ENCODE measurements around the gene GLOD5.

The GLOD5 gene

GRCh38 chrX:48761674-48762471, at the start of gene GLOD5:
GLOD5 (plus strand) TSS chrX:48761747; CDS start chrX:48761791, 44 bp downstream.
- TF ChIP-seq CTCF (IDR thresholded peaks at IDR 0.05): no peak

DNA sequence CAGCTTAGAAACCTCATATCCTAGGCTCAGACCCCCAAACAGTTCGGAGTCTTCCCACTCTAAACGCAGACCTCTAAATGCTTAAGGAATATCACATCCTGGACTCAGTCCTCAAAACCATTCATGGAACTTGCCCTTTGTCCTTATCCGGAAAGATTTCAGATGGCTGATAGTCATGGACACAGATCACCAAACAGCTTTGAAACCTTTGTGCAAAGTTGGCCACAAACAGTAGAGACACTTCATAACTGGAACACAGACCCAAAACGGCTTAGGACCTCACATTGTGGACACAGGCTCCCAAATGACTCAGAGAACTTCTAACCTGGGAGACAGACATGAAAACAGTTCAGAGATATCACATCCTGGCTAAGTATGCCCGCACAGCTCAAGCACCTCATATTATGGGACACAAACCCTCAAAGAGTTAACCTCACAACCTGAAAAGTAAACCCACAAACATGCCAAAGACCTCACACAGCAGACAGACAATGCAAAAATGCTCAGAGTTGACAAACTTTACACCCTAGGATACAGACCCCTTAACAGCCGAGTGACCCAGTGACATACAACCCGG, 49.5 kb upstream of the GLOD5 start:
- H3K27ac ChIP-seq: no peak overlapping the region
- TF ChIP-seq CTCF (IDR thresholded peaks at IDR 0.05): no peak
- H3K36me3 ChIP-seq: no peaks in the 10 kb centered on the region
- no peaks in the 10 kb centered on the region for H3K27me3 ChIP-seq
- no peaks in the 10 kb centered on the region for H3K9me3 ChIP-seq
- no peak overlapping the region for H3K4me3 ChIP-seq (ENCODE audit: low read depth in 1 of 2, low read length in 1 of 2)
- no peaks in the 10 kb centered on the region for H3K4me1 ChIP-seq (ENCODE audit: control insufficient read depth in 1 of 2, insufficient read depth in 1 of 2, low read depth in 1 of 2, low read length in 1 of 2)

More at GRCh38 chrX:48761674-48762471, at the start of gene GLOD5:
- H3K4me1 ChIP-seq (ENCODE audit: control insufficient read depth in 1 of 2, insufficient read depth in 1 of 2, low read depth in 1 of 2, low read length in 1 of 2): no peaks in the 10 kb centered on the region
- H3K9me3 ChIP-seq: no peaks in the 10 kb centered on the region
- no peak within 1 kb of the TSS for H3K4me3 ChIP-seq (ENCODE audit: low read depth in 1 of 2, low read length in 1 of 2)
- no peaks in the 10 kb centered on the region for H3K27me3 ChIP-seq
- no peak within 1 kb of the TSS for H3K27ac ChIP-seq
- no peaks in the 10 kb centered on the region for H3K36me3 ChIP-seq

DNA sequence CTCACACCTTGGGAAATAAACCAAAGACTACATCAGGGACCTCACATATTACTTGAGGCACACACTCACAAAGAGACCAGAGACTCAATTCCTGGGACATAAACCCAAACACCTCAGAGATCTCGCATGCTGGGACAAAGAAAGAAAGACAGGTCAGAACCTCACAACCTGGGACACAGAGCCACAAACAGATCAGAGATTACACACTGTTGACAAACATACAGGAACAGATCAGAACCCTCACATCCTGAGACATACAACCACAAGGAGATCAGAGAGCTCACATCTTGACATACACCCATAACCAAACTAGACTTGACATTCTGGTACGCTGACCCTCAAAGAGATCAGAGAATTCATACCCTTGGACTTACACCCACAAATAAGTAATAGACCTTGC, 47.7 kb upstream of the GLOD5 start:
- no peak overlapping the region for H3K4me3 ChIP-seq (ENCODE audit: low read depth in 1 of 2, low read length in 1 of 2)

GRCh38 chrX:48714573-48714972, 47.0 kb upstream of the GLOD5 start:
- Histone ChIP-seq H3K4me1 (ENCODE audit: control insufficient read depth in 1 of 2, insufficient read depth in 1 of 2, low read depth in 1 of 2, low read length in 1 of 2) (no peaks in the 10 kb centered on the region), H3K27me3 (no peaks in the 10 kb centered on the region), H3K9me3 (no peaks in the 10 kb centered on the region), H3K4me3 (ENCODE audit: low read depth in 1 of 2, low read length in 1 of 2) (no peak overlapping the region), H3K27ac (no peak overlapping the region), H3K36me3 (no peaks in the 10 kb centered on the region)
- TF ChIP-seq CTCF (IDR thresholded peaks at IDR 0.05): no peak

More for the DNA sequence above, 47.7 kb upstream of the GLOD5 start:
- H3K27ac ChIP-seq: no peak overlapping the region
- H3K9me3 ChIP-seq: no peaks in the 10 kb centered on the region
- TF ChIP-seq CTCF (IDR thresholded peaks at IDR 0.05): no peak
- H3K36me3 ChIP-seq: no peaks in the 10 kb centered on the region
- H3K4me1 ChIP-seq (ENCODE audit: control insufficient read depth in 1 of 2, insufficient read depth in 1 of 2, low read depth in 1 of 2, low read length in 1 of 2): no peaks in the 10 kb centered on the region
- H3K27me3 ChIP-seq: no peaks in the 10 kb centered on the region

DNA sequence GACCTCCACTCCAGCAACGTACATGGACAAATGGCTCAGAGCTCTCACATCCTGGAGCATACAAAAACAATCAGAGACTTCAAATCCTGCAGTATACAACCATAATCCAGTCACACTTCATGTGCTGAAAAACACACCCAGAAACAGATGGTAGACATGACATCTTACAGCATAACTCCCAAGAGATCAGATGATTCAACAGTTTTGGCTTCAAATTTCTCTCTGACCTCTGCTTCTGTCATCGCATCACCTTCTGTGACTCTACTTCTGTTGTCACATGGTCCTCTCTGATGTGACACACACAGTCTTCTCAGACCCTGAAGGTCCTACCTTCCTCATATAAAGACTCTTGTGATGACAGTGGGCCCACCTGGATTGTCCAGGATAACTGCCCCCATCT, 46.5 kb upstream of the GLOD5 start:
- TF ChIP-seq CTCF (IDR thresholded peaks at IDR 0.05): no peak
- H3K4me1 ChIP-seq (ENCODE audit: control insufficient read depth in 1 of 2, insufficient read depth in 1 of 2, low read depth in 1 of 2, low read length in 1 of 2): no peaks in the 10 kb centered on the region
- H3K27ac ChIP-seq: no peak overlapping the region
- no peak overlapping the region for H3K4me3 ChIP-seq (ENCODE audit: low read depth in 1 of 2, low read length in 1 of 2)
- no peaks in the 10 kb centered on the region for H3K27me3 ChIP-seq
- H3K36me3 ChIP-seq: no peaks in the 10 kb centered on the region
- no peaks in the 10 kb centered on the region for H3K9me3 ChIP-seq
